Fibroblast of skin of back (primary cell): Measurements from ENCODE around the gene ECI1.

Source experiments
- DNase-seq: peaks from one replicate; pipeline ENCODE4 v3.0.0-alpha.2; 2013

Gene ECI1

DNA sequence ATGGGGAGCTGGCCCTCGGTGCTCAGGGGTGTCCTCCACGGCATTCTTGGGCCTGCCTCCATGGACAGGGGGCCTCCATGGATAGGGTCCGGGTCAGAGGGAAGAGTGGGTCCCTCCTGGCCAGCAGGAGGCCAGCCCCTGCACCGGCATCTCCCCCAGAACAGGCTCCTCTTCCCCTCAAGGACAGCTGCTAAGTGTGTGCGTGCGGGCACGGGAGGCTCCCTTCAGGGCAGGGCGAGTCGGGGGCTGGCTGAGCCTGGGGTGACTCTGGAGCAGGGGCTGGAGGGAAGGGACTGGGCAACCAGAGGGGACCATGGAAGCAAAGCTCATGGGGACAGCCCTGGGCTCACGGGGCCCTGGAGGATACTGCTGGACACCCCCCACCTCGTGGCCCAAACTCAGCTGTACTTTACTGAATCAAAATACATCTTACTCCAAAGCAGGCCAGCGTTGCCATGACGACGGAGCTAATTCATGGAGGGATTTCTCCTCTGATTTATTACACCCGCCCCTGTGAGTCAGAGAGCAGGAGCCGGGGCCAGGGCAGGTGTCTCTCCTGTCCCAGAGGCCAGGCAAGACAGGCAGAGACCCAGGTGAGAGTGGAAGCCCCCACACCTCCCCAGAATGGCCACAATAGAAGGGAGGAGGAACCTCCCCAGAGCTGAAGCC, 57.1 kb downstream of the ECI1 start:
- peak; percentile 37 for DNase-seq

DNA sequence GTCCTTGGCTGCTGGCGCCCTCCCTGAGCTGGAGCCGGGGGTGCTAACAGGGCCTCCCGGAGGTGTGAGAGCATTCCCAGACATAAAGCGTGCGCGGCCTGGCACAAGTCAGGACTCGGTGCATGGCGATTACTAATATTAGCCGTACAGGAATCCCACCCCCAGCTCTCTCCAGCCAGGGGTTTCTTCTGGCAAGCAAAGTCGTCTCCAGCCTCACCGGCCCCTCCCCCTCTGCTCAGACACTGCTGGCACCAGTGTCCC, 60.0 kb downstream of the ECI1 start:
- DNase-seq, result no peak

DNA sequence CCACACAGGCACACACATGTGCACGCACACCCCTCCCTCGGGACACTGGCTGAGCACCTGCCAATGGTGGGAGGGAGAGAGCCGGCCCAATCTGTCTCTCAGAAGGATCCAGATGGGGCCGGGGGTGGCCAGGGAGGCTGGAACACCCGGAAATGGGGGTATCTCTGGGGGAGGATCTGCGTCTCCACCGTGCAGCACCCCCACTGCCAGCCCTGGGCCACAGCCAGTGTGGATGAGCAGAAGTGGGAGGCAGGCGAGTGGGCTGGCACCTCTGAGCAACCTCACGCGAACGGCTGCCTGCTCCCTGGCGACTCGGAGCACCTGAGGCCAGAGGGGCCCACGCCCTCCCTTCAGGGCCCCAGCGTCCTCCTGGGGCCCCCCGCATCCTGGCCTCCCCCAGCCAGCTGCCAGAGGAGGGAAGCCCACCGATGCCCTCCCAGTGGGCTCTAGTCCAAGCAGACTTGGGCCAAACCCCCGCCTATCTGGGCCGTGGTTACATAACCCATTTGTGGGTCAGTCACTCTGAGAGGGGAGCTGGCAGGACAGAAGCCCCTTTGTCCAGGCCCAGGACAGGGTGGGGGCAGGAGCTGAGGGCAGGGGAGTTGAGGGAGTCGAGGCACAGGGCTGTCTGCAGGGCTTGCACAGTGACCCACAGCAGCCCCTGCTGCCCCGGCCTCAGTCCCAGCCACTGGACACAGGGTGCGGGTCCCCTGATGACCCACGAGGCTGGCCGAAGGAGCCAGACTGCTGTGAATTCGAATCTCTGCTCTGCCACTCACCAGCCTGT, 60.5 kb downstream of the ECI1 start:
- DNase-seq, result no peak

DNA sequence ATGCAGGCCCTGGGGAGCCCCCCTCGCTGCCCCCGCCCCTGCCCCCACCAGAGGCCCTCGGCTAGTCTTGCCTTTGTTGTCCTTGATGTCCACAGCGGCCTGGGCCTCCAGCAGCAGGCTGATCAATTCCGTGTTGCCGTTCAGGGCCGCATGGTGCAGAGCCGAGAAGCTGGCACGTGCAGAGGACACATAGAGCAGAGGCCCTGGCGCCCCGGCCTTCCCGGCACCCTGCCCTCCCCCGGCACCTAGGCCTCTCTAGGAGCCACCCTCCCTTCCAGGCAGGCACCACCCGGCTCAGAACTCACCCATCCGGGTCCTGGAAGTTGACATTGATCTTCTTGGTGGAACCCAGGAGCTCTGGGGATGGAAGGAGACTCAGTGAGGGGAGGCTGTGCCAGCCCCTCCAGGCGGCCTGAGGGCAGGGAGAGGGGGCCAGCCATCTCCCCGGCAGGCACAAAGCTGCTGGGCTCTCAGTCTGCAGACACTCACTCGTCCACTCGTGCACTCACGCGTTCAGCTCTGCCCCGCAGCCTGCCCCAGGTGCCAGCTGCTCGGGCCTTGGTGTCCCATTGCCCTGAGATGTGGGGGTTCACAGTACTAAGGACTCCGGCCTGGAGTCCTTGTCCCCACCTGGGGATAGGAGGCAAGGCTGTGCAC, 61.3 kb downstream of the ECI1 start:
- no peak for DNase-seq
